SU-DHL-6 (cell line): Measurements from ENCODE around the gene MFNG.

Experiments used
- CTCF ChIP-seq: fragments of 200-600 bp; sonication (generic); IDR thresholded peaks from one replicate; pipeline ENCODE4 v1.5.1; 2017; ENCODE audit warnings: antibody characterized with exemption, mild to moderate bottlenecking, low read length, moderate library complexity; ENCODE audit not compliant: insufficient read depth, poor library complexity, severe bottlenecking
- EZH2phosphoT487 ChIP-seq: fragments of 200-600 bp; sonication (generic), shearing (Covaris generic); conservative IDR thresholded peaks from 2 replicates; pipeline ENCODE4 v1.6.1; 2018; ENCODE audit warnings: mild to moderate bottlenecking, antibody characterized with exemption, low read length, moderate library complexity, mixed read lengths

DNA sequence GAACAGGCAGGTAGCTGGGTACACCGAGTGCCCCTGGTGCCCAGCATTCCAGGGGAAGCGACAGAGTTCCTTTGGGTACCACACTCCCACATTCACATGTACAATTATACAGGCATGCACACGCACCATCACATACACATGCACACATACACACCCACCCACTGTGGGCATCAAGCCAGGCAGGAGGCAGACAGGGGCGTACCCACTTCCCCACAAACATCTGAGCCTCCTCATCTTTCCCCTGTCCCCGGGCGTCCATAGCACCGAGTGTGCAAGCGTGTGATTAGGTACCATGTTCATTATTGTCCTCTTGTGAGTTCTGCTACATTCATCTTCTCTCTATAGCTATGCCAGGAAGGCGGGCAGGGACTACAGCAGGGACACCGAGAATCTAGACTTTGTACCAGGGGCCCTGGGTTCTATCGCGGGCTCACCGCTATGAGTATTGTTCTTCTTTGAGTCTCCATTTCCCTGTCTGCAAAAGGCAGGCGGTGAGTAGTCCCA is 35.1 kb upstream of the MFNG start:
- no peak for TF ChIP-seq CTCF
- TF ChIP-seq EZH2phosphoT487 = no peak
